Measurements from ENCODE around the gene DENR.
"Not testable (repeated sequence)": the region's sequence is repeated elsewhere in the genome, so short reads cannot be mapped to it uniquely, and the experiment has no call there.

DENR gene

GRCh38 chr12:122750781-122751515 is 1.7 kb upstream of the DENR start:
- not testable (repeated sequence) for H3K23ac ChIP-seq (ENCODE audit: low read length in 2 of 2); H2AK5ac ChIP-seq (ENCODE audit: low read length, severe bottlenecking); H3K4me3 ChIP-seq (ENCODE audit: insufficient read depth in 1 of 2, low read depth in 1 of 2, low read length in 2 of 2); H3K4ac ChIP-seq (ENCODE audit: low read depth in 1 of 2, low read length in 2 of 2); H2BK15ac ChIP-seq (ENCODE audit: low read depth, poor library complexity, severe bottlenecking); H4K8ac ChIP-seq (ENCODE audit: low read length); H3K27me3 ChIP-seq (ENCODE audit: control insufficient read depth in 1 of 2, insufficient read depth in 1 of 2, low read length in 2 of 2); H3K9ac ChIP-seq (ENCODE audit: low read length); H3K18ac ChIP-seq (ENCODE audit: low read depth in 1 of 2, low read length in 2 of 2); H3K79me1 ChIP-seq (replicated peaks; ENCODE audit: low read length, poor library complexity, severe bottlenecking); DNase-seq; H2AFZ ChIP-seq (ENCODE audit: low read depth, low read length); H2BK120ac ChIP-seq (ENCODE audit: low read depth, low read length); H3K14ac ChIP-seq (ENCODE audit: low read length in 2 of 2); H2BK5ac ChIP-seq (ENCODE audit: low read depth, low read length, poor library complexity, severe bottlenecking); H3K4me1 ChIP-seq (ENCODE audit: control insufficient read depth, insufficient read depth, low read depth, low read length); H3K4me2 ChIP-seq (ENCODE audit: low read length, poor library complexity, severe bottlenecking); H2BK12ac ChIP-seq (ENCODE audit: low read length in 2 of 2); H3K9me3 ChIP-seq (ENCODE audit: control insufficient read depth, low read length); H4K91ac ChIP-seq (ENCODE audit: low read length); H3K27ac ChIP-seq (ENCODE audit: low read length, poor library complexity, severe bottlenecking)
- WGBS = 62% methylated on average over 17 of the region's 17 CpGs
- H3K36me3 ChIP-seq (ENCODE audit: control insufficient read depth in 1 of 2, insufficient read depth in 2 of 2, low read depth in 1 of 2, low read length in 2 of 2) = peaks cover 6 to 22% of the 10 kb centered on the region in 2 experiments

- H3K27me3 ChIP-seq (ENCODE audit: control insufficient read depth in 1 of 2, insufficient read depth in 1 of 2, low read length in 2 of 2) = no peaks in the 10 kb centered on the region
- no peak overlapping the region for H3K23ac ChIP-seq (ENCODE audit: low read length in 2 of 2)
- peak overlapping the region; percentile 83 for H2BK5ac ChIP-seq (ENCODE audit: low read depth, low read length, poor library complexity, severe bottlenecking)
- H3K36me3 ChIP-seq (ENCODE audit: control insufficient read depth in 1 of 2, insufficient read depth in 2 of 2, low read depth in 1 of 2, low read length in 2 of 2) = peaks cover 10 to 44% of the 10 kb centered on the region in 2 experiments
- 0% methylated on average over 4 of the region's 5 CpGs for WGBS
- peak overlapping the region; percentile 99 for H3K9ac ChIP-seq (ENCODE audit: low read length)
- peak; percentile 21 for DNase-seq
- peak overlapping the region; percentile 85 for H3K4me2 ChIP-seq (ENCODE audit: low read length, poor library complexity, severe bottlenecking)
- H3K79me1 ChIP-seq (replicated peaks; ENCODE audit: low read length, poor library complexity, severe bottlenecking) = peaks cover 7% of the 10 kb centered on the region
- H2AK5ac ChIP-seq (ENCODE audit: low read length, severe bottlenecking) = peak overlapping the region; percentile 0
- peak overlapping the region; percentile 79 for H3K27ac ChIP-seq (ENCODE audit: low read length, poor library complexity, severe bottlenecking)
- peaks cover 7% of the 10 kb centered on the region for H3K4me1 ChIP-seq (ENCODE audit: control insufficient read depth, insufficient read depth, low read depth, low read length)
- no peak overlapping the region for H2BK120ac ChIP-seq (ENCODE audit: low read depth, low read length)
- H3K18ac ChIP-seq (ENCODE audit: low read depth in 1 of 2, low read length in 2 of 2) = peak overlapping the region; percentile 82 to 94
- peak overlapping the region in 1 of 2 experiments; percentile 59 for H2BK12ac ChIP-seq (ENCODE audit: low read length in 2 of 2)
- H3K14ac ChIP-seq (ENCODE audit: low read length in 2 of 2) = peak overlapping the region in 1 of 2 experiments; percentile 82
- peak overlapping the region; percentile 10 to 96 for H3K4ac ChIP-seq (ENCODE audit: low read depth in 1 of 2, low read length in 2 of 2)
- no peak overlapping the region for H2BK15ac ChIP-seq (ENCODE audit: low read depth, poor library complexity, severe bottlenecking)
- no peaks in the 10 kb centered on the region for H3K9me3 ChIP-seq (ENCODE audit: control insufficient read depth, low read length)
- peak overlapping the region; percentile 36 for H2AFZ ChIP-seq (ENCODE audit: low read depth, low read length)
- H4K8ac ChIP-seq (ENCODE audit: low read length) = peak overlapping the region; percentile 83
- H4K91ac ChIP-seq (ENCODE audit: low read length) = peak overlapping the region; percentile 5
- peak overlapping the region; percentile 74 to 100 for H3K4me3 ChIP-seq (ENCODE audit: insufficient read depth in 1 of 2, low read depth in 1 of 2, low read length in 2 of 2)
Measured at GRCh38 chr12:122753319-122753650, 661 bp downstream of the DENR start.

DNA sequence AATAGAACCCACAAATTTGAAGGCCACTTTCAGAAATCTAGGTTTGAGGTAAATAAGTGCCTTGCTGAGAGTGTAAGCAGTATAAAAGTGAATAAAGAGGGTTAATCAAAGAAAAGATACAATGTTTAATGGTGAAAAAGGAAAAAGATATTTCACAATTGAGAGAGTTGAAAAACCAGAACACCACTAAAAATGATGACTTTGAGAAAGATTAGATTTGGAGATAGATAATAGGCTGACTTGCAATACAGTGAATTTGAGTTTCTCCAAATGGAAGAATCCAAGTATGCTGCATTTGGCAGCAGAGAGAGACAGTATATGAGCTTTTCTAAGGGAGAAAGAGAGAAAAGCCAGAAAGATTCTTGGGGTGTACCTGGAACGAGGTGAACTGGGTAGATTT is 2.2 kb downstream of the DENR start:
- Histone ChIP-seq H3K9ac (ENCODE audit: low read length) (peak overlapping the region; percentile 99), H2BK120ac (ENCODE audit: low read depth, low read length) (no peak overlapping the region), H2BK15ac (ENCODE audit: low read depth, poor library complexity, severe bottlenecking) (no peak overlapping the region), H3K4me1 (ENCODE audit: control insufficient read depth, insufficient read depth, low read depth, low read length) (peaks cover 7% of the 10 kb centered on the region), H3K14ac (ENCODE audit: low read length in 2 of 2) (no peak overlapping the region), H4K8ac (ENCODE audit: low read length) (no peak overlapping the region), H2BK5ac (ENCODE audit: low read depth, low read length, poor library complexity, severe bottlenecking) (no peak overlapping the region), H2BK12ac (ENCODE audit: low read length in 2 of 2) (no peak overlapping the region), H3K79me1 (replicated peaks; ENCODE audit: low read length, poor library complexity, severe bottlenecking) (peaks cover 7% of the 10 kb centered on the region), H2AFZ (ENCODE audit: low read depth, low read length) (no peak overlapping the region), H3K23ac (ENCODE audit: low read length in 2 of 2) (no peak overlapping the region), H3K9me3 (ENCODE audit: control insufficient read depth, low read length) (no peaks in the 10 kb centered on the region), H3K36me3 (ENCODE audit: control insufficient read depth in 1 of 2, insufficient read depth in 2 of 2, low read depth in 1 of 2, low read length in 2 of 2) (peaks cover 20 to 58% of the 10 kb centered on the region in 2 experiments), H3K4me3 (ENCODE audit: insufficient read depth in 1 of 2, low read depth in 1 of 2, low read length in 2 of 2) (no peak overlapping the region), H3K27ac (ENCODE audit: low read length, poor library complexity, severe bottlenecking) (no peak overlapping the region), H3K27me3 (ENCODE audit: control insufficient read depth in 1 of 2, insufficient read depth in 1 of 2, low read length in 2 of 2) (no peaks in the 10 kb centered on the region), H4K91ac (ENCODE audit: low read length) (no peak overlapping the region), H2AK5ac (ENCODE audit: low read length, severe bottlenecking) (no peak overlapping the region), H3K18ac (ENCODE audit: low read depth in 1 of 2, low read length in 2 of 2) (no peak overlapping the region), H3K4ac (ENCODE audit: low read depth in 1 of 2, low read length in 2 of 2) (no peak overlapping the region), H3K4me2 (ENCODE audit: low read length, poor library complexity, severe bottlenecking) (no peak overlapping the region)
- no peak for DNase-seq
- 100% methylated on average over 1 of the region's 1 CpG for WGBS

GRCh38 chr12:122757568-122757967 is 4.9 kb downstream of the DENR start:
- Histone ChIP-seq H3K9me3 (ENCODE audit: control insufficient read depth, low read length) (no peaks in the 10 kb centered on the region), H2BK5ac (ENCODE audit: low read depth, low read length, poor library complexity, severe bottlenecking) (no peak overlapping the region), H3K4ac (ENCODE audit: low read depth in 1 of 2, low read length in 2 of 2) (no peak overlapping the region), H4K8ac (ENCODE audit: low read length) (no peak overlapping the region), H2BK120ac (ENCODE audit: low read depth, low read length) (no peak overlapping the region), H3K4me2 (ENCODE audit: low read length, poor library complexity, severe bottlenecking) (no peak overlapping the region), H3K27ac (ENCODE audit: low read length, poor library complexity, severe bottlenecking) (no peak overlapping the region), H4K91ac (ENCODE audit: low read length) (no peak overlapping the region), H3K14ac (ENCODE audit: low read length in 2 of 2) (no peak overlapping the region), H2AFZ (ENCODE audit: low read depth, low read length) (no peak overlapping the region), H3K27me3 (ENCODE audit: control insufficient read depth in 1 of 2, insufficient read depth in 1 of 2, low read length in 2 of 2) (no peaks in the 10 kb centered on the region), H2AK5ac (ENCODE audit: low read length, severe bottlenecking) (no peak overlapping the region), H3K23ac (ENCODE audit: low read length in 2 of 2) (no peak overlapping the region), H2BK12ac (ENCODE audit: low read length in 2 of 2) (no peak overlapping the region), H3K4me3 (ENCODE audit: insufficient read depth in 1 of 2, low read depth in 1 of 2, low read length in 2 of 2) (no peak overlapping the region), H3K4me1 (ENCODE audit: control insufficient read depth, insufficient read depth, low read depth, low read length) (peaks cover 5% of the 10 kb centered on the region), H3K18ac (ENCODE audit: low read depth in 1 of 2, low read length in 2 of 2) (no peak overlapping the region), H3K9ac (ENCODE audit: low read length) (no peak overlapping the region), H3K79me1 (replicated peaks; ENCODE audit: low read length, poor library complexity, severe bottlenecking) (peaks cover 12% of the 10 kb centered on the region), H2BK15ac (ENCODE audit: low read depth, poor library complexity, severe bottlenecking) (no peak overlapping the region), H3K36me3 (ENCODE audit: control insufficient read depth in 1 of 2, insufficient read depth in 2 of 2, low read depth in 1 of 2, low read length in 2 of 2) (peaks cover 28 to 84% of the 10 kb centered on the region in 2 experiments)
- 94% methylated on average over 1 of the region's 1 CpG for WGBS
- DNase-seq = no peak
